GM18951 (cell line): ENCODE measurements around the gene ARMH2.
"Not testable (repeated sequence)": the region's sequence is repeated elsewhere in the genome, so short reads cannot be mapped to it uniquely, and the experiment has no call there.

Source experiments
- POLR2A ChIP-seq: IDR thresholded peaks from 4 replicates; pipeline ENCODE4 v1.6.1; 2011; ENCODE audit warnings: mild to moderate bottlenecking; ENCODE audit not compliant: insufficient read length, insufficient read depth; ENCODE audit errors: extremely low read depth
- in situ Hi-C: fragments of 300-500 bp; cut with MboI; formaldehyde crosslinking; loops from one replicate; pipeline ENCODE4 v1.12.0; 2022; ENCODE audit warnings: low sequenced_read_pairs, mixed read lengths, inconsistent platforms; ENCODE audit not compliant: unreplicated experiment

The ARMH2 gene

GRCh38 chr6:24763578-24763977 lies 35.1 kb downstream of the ARMH2 start:
- in situ Hi-C loops, result loop anchor here (10.0 kb wide), 1 partner anchor 179 kb away; no protein-coding TSS in a partner anchor
- no peak for TF ChIP-seq POLR2A

GRCh38 chr6:24761851-24762250 lies 36.9 kb downstream of the ARMH2 start:
- in situ Hi-C loops, result loop anchor here (10.0 kb wide), 1 partner anchor 177 kb away; no protein-coding TSS in a partner anchor
- TF ChIP-seq POLR2A, result no peak

- no peak for TF ChIP-seq POLR2A
- in situ Hi-C loops, result loop anchor here (10.0 kb wide), 1 partner anchor 177 kb away; no protein-coding TSS in a partner anchor
These were observed 37.4 kb downstream of the ARMH2 start for GRCh38 chr6:24761193-24761835.

DNA sequence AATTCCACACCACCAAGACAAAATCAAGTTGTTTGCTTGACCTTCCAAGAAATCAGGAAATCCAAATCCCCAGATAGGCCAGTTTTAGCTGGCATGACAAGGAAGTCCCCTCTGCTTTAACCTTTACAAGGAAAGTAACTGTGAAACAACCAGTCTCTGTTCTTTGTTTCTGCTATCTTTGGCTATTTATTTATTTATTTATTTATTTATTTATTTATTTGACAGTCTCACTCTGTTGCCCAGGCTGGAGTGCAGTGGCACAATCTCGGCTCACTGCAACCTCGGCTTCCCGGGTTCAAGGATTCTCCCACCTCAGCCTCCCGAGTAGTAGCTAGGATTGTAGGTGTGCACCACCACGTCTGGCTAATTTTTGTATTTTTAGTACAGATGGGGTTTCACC lies 38.5 kb downstream of the ARMH2 start:
- TF ChIP-seq POLR2A, result no peak

DNA sequence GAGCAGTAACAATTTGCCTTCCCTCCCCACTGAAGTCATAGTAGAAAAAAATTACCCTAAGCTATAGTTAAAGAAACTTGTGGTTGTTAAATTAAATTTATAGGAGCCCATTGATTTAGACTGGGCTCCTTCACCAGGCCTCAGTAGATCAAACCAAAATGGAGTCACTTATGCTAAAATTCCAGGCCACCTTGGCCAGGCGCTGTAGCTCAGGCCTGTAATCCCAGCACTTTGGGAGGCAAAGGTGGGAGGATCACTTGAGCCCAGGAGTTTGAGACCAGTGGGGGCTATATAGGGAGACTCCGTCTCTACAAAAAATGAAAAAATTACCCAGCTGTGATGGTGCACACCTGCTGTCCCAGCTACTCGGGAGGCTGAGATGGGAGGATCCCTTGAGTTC lies 39.0 kb downstream of the ARMH2 start:
- in situ Hi-C loops, result loop anchor here (10.0 kb wide), 1 partner anchor 175 kb away; no protein-coding TSS in a partner anchor
- no peak for TF ChIP-seq POLR2A

More for the DNA sequence above, 38.5 kb downstream of the ARMH2 start:
- in situ Hi-C loops, result loop anchor here (10.0 kb wide), 1 partner anchor 175 kb away; no protein-coding TSS in a partner anchor

DNA sequence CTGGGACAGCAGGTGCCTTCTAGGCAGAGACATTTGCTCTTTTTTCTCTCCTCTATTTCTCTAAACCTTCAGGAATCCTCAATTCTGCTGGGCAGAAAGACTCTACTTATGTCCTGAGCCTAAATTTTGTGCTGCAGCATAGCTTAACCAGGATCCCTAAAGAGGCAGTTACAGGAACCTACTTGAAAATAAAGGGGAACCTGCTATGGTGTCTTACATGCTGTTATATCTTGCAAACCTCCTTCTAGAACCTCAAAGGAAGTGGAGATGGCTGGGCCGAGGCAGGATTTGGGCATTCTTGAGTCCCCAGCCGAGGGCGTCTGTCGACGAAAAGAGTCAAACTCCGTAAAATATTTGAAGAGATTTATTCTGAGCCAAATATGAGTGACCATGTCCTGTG lies 41.1 kb downstream of the ARMH2 start:
- in situ Hi-C loops, result no loop called here
- no peak for TF ChIP-seq POLR2A

DNA sequence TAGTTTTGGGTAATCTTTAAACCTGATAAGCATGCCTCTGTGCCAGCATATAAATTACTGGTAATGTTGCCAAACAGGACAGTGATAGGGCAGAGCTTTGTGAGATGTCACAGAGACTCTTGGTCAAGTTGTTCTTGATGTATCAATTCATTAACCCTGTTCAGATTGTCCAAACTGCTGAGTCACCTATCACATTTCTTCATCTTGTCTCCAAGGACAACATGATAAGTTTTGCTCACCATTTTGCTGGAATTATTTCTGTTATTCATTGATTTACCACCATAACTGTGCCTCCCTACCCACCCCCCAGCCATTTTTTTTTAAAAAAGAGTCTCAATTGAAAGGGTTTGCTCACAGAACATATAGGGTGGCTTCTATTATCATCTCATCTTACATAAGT lies 43.4 kb downstream of the ARMH2 start:
- no peak for TF ChIP-seq POLR2A
- in situ Hi-C loops, result no loop called here

- in situ Hi-C loops, result not testable (repeated sequence)
These were observed 44.3 kb downstream of the ARMH2 start for GRCh38 chr6:24754378-24754777.

DNA sequence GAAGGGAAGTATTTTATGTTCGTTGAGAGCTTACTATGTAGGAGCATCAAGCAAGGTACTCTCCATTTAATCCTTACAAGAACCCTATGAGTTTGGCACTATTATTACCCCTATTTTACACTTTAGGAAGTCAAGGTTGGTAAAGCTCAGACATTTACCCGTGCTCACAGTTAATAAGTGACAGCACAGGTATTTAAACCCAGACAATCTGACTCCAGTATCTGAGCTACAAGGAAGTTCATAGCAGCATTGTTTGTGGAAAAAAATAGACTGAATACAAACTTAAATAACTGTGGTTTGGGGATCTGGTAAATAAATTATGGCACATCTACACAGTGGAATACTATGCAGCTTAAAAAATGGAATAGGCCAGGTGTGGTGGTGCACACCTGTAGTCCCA lies 45.2 kb downstream of the ARMH2 start:
- in situ Hi-C loops, result no loop called here
- TF ChIP-seq POLR2A, result no peak

DNA sequence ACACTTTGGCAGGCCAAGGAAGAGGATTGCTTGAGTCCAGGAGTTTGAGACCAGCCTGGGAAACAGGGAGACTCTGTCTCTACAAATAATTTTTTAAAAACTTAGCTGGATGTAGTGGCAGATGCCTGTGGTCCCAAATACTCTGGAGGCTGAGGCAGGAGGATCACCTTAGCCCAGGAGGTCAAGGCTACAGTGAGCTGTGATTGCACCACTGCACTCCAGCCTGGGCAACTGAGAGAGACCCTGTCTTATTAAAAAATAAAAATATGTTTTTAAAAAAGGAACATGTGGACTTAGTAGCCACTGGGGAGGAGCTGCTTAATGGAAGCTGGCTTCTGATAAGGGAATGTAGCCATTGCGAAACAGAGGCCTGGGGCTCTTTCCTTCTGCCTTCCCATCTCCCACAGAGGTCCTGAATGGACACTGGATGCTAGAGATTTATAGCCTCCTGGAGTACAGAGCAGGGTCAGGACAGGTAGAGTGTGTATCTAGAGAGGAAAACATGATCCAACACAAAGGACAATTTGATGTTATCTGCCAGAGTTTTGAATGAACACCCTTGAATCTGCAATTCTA lies 45.7 kb downstream of the ARMH2 start:
- in situ Hi-C loops, result no loop called here
- TF ChIP-seq POLR2A, result no peak

- in situ Hi-C loops, result no loop called here
- no peak for TF ChIP-seq POLR2A
These were observed 46.2 kb downstream of the ARMH2 start for GRCh38 chr6:24752503-24752902.

GRCh38 chr6:24750878-24751277 lies 47.8 kb downstream of the ARMH2 start:
- in situ Hi-C loops, result not testable (repeated sequence)

GRCh38 chr6:24749297-24749696 lies 49.4 kb downstream of the ARMH2 start:
- TF ChIP-seq POLR2A, result no peak
- in situ Hi-C loops, result no loop called here
